Neuronal stem cell (in vitro differentiated cells): ENCODE results near the gene TMUB2. TPM values are rescaled to one million over a fixed set of nuclear protein-coding genes. Genes with fewer than 3 reads are reported as not detected.
"Not testable (repeated sequence)": the region's sequence is repeated elsewhere in the genome, so short reads cannot be mapped to it uniquely, and the experiment has no call there.

Experiments used
- DNase-seq: peaks from one replicate; pipeline ENCODE4 v3.0.0-alpha.2; 2013; ENCODE audit warnings: low spot score
- H2AFZ ChIP-seq: one replicate; pipeline ENCODE4 v1.6.1; 2013; ENCODE audit warnings: mild to moderate bottlenecking, low read length, inconsistent platforms
- H2AK5ac ChIP-seq: 2 replicates; pipeline ENCODE4 v1.6.1; 2013; ENCODE audit warnings: low read depth, mild to moderate bottlenecking, inconsistent platforms, low read length, moderate library complexity, mixed read lengths
- H2BK120ac ChIP-seq: 2 replicates; pipeline ENCODE4 v1.6.1; 2013; ENCODE audit warnings: low read depth, mild to moderate bottlenecking, inconsistent platforms, low read length, moderate library complexity, mixed read lengths
- H2BK12ac ChIP-seq: one replicate; pipeline ENCODE4 v1.6.1; 2013; ENCODE audit warnings: low read length, inconsistent platforms
- H2BK15ac ChIP-seq: 2 replicates; pipeline ENCODE4 v1.6.1; 2013; ENCODE audit warnings: mild to moderate bottlenecking, low read length, inconsistent platforms, mixed read lengths
- H2BK5ac ChIP-seq: one replicate; pipeline ENCODE4 v1.6.1; 2013; ENCODE audit warnings: inconsistent platforms, mild to moderate bottlenecking, low read length, moderate library complexity
- H3K14ac ChIP-seq: one replicate; pipeline ENCODE4 v1.6.1; 2013; ENCODE audit warnings: low read length, inconsistent platforms
- H3K18ac ChIP-seq: 2 replicates; pipeline ENCODE4 v1.6.1; 2013; ENCODE audit warnings: low read length, inconsistent platforms
- H3K23ac ChIP-seq: 2 replicates; pipeline ENCODE4 v1.6.1; 2013; ENCODE audit warnings: low read depth, mild to moderate bottlenecking, mixed read lengths, low read length, inconsistent platforms; ENCODE audit not compliant: poor library complexity
- H3K27ac ChIP-seq: replicated peaks from 3 replicates; pipeline ENCODE4 v1.5.1; 2013; ENCODE audit warnings: low read length, inconsistent platforms
- H3K27me3 ChIP-seq, 3 experiments: 2 replicates each; pipeline ENCODE4 v1.6.1; 2013; ENCODE audit warnings: low read length in 3 of 3, mild to moderate bottlenecking in 2 of 3, inconsistent platforms in 1 of 3, low read depth in 1 of 3, mixed read lengths in 1 of 3, moderate library complexity in 1 of 3; ENCODE audit not compliant: control insufficient read depth in 3 of 3, insufficient read depth in 3 of 3
- H3K36me3 ChIP-seq, 2 donors: replicated peaks in 1 of 2; 2 replicates each; pipeline ENCODE4 v1.6.1; 2013; ENCODE audit warnings: low read length in 2 of 2; ENCODE audit not compliant: control insufficient read depth in 2 of 2, insufficient read depth in 2 of 2
- H3K4ac ChIP-seq: 2 replicates; pipeline ENCODE4 v1.6.1; 2013; ENCODE audit warnings: inconsistent platforms, mild to moderate bottlenecking, low read length, moderate library complexity
- H3K4me1 ChIP-seq, 2 donors: 1 replicate in 1 of 2; 2 replicates in 1 of 2; pipeline ENCODE4 v1.6.1; 2013; ENCODE audit warnings: low read length in 2 of 2, low read depth in 1 of 2; ENCODE audit not compliant: control insufficient read depth in 2 of 2, insufficient read depth in 1 of 2
- H3K4me2 ChIP-seq: one replicate; pipeline ENCODE4 v1.6.1; 2013; ENCODE audit warnings: mild to moderate bottlenecking, low read length, inconsistent platforms; ENCODE audit not compliant: insufficient read depth, poor library complexity, severe bottlenecking
- H3K4me3 ChIP-seq, 2 donors: 2 replicates each; pipeline ENCODE4 v1.5.1; 2013; ENCODE audit warnings: low read length in 2 of 2, mild to moderate bottlenecking in 2 of 2, inconsistent platforms in 1 of 2, moderate library complexity in 1 of 2
- H3K79me1 ChIP-seq: one replicate; pipeline ENCODE4 v1.6.1; 2013; ENCODE audit warnings: low read depth, mild to moderate bottlenecking, inconsistent platforms, low read length, moderate library complexity
- H3K9ac ChIP-seq: one replicate; pipeline ENCODE4 v1.6.1; 2013; ENCODE audit warnings: mild to moderate bottlenecking, low read depth, low read length, inconsistent platforms; ENCODE audit not compliant: poor library complexity
- H3K9me3 ChIP-seq, 2 donors: replicated peaks in 1 of 2; 2 replicates each; pipeline versions ENCODE3 to v1.6.1; 2013; ENCODE audit warnings: low read length in 2 of 2, mild to moderate bottlenecking in 2 of 2, inconsistent platforms in 1 of 2, low read depth in 1 of 2, mixed read lengths in 1 of 2, moderate library complexity in 1 of 2; ENCODE audit not compliant: control insufficient read depth in 2 of 2, insufficient read depth in 1 of 2
- H4K8ac ChIP-seq: one replicate; pipeline ENCODE4 v1.6.1; 2013; ENCODE audit warnings: low read depth, mild to moderate bottlenecking, inconsistent platforms, low read length, moderate library complexity
- H4K91ac ChIP-seq: one replicate; pipeline ENCODE4 v1.6.1; 2013; ENCODE audit warnings: low read length, low read depth, mild to moderate bottlenecking, inconsistent platforms; ENCODE audit not compliant: poor library complexity
- WGBS, 2 donors: extraction: QIAGEN DNeasy Blood & Tissue Kit; methylation state at CpG; one replicate each; pipeline ENCODE4 v1.1.7; 2013; ENCODE audit warnings: missing lambda C conversion rate in 2 of 2, mixed read lengths in 1 of 2; ENCODE audit not compliant: insufficient read length in 2 of 2, insufficient replicate concordance in 1 of 2; ENCODE audit errors: extremely low coverage in 2 of 2; 5-methylcytosine and 5-hydroxymethylcytosine counted together
- polyA plus RNA-seq, 2 experiments: library from polyadenylated mRNA; stranded (reverse); fragments of 200-250 nt; gene quantifications; one replicate each; pipeline ENCODE4 v1.2.3, GENCODE V29; 2013

Gene TMUB2
- polyA plus RNA-seq (2013, experiment 1 of 2): 22.0 TPM
- polyA plus RNA-seq (2013, experiment 2 of 2): 22.0 TPM

DNA sequence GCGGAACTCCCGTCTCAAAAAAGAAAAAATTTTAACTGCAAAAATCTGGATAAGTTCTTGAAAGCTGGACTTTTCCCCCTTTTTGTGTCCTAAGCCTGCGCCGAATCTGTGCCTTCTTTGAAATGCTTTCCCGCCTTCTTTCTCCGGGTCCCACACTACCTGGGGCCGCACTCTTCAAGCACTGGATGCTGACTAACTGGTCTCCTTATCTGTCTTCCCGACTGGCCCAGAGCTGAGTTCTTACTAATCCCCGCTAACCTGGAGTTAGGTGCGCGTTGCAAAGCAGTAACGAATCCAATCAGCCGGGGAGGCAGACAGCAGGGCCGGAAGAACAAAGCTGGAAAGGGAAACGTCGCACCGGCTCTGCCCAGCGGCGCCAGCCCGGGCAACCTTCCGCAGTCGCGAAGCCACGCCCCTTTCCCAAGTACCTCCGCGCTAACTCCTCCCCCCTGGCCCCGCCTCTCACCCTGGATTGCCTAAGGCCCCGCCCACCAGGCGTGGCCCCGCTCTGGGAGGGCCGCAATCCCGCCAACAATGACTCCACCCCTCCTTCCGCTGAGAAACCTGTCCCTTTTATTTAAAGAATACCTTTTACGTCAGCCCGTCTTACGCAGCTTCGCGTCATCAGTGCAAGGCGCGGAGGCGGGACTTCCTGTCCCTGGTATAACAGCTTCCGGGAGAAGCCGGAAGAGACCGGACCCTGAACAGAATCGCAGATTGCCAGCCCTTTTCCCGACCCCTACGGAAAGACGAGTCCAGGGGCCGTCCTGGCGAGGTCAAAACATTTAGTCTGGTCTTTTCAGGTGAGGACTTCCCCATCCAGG is at the start of gene TMUB2:
TMUB2 (plus strand) TSS at position 666 of the 824 bp plus-strand sequence. CDS start 737 bp downstream, outside the sequence.
- no CpG with 5 or more reads among the region's 50 CpGs for WGBS, 2 donors
- H3K23ac ChIP-seq: peak within 1 kb of the TSS; percentile 89
- no peak within 1 kb of the TSS for H2BK120ac ChIP-seq
- H2BK15ac ChIP-seq: no peak within 1 kb of the TSS
- H3K4me1 ChIP-seq: peaks cover 0 to 7% of the 10 kb centered on the region in 2 donors
- H3K4me3 ChIP-seq: peak within 1 kb of the TSS; percentile 96 to 99
- peaks cover 24 to 60% of the 10 kb centered on the region in 2 donors for H3K36me3 ChIP-seq
- peaks cover 16% of the 10 kb centered on the region for H3K79me1 ChIP-seq
- no peak within 1 kb of the TSS for H4K91ac ChIP-seq
- peaks cover 3 to 6% of the 10 kb centered on the region in 2 donors for H3K9me3 ChIP-seq
- peak within 1 kb of the TSS; percentile 95 for H3K4me2 ChIP-seq
- no peak within 1 kb of the TSS for H3K4ac ChIP-seq
- peak within 1 kb of the TSS; percentile 99 for H3K18ac ChIP-seq
- peak within 1 kb of the TSS; percentile 33 for H2BK5ac ChIP-seq
- peak within 1 kb of the TSS; percentile 96 for H3K9ac ChIP-seq
- H2AFZ ChIP-seq: peak within 1 kb of the TSS; percentile 94
- H4K8ac ChIP-seq: peak within 1 kb of the TSS; percentile 31
- no peaks in the 10 kb centered on the region for H3K27me3 ChIP-seq
- peak within 1 kb of the TSS; percentile 50 for H2AK5ac ChIP-seq
- peak within 1 kb of the TSS; percentile 87 for H3K27ac ChIP-seq
- DNase-seq: peak; percentile 99
- peak within 1 kb of the TSS; percentile 95 for H3K14ac ChIP-seq
- no peak within 1 kb of the TSS for H2BK12ac ChIP-seq

DNA sequence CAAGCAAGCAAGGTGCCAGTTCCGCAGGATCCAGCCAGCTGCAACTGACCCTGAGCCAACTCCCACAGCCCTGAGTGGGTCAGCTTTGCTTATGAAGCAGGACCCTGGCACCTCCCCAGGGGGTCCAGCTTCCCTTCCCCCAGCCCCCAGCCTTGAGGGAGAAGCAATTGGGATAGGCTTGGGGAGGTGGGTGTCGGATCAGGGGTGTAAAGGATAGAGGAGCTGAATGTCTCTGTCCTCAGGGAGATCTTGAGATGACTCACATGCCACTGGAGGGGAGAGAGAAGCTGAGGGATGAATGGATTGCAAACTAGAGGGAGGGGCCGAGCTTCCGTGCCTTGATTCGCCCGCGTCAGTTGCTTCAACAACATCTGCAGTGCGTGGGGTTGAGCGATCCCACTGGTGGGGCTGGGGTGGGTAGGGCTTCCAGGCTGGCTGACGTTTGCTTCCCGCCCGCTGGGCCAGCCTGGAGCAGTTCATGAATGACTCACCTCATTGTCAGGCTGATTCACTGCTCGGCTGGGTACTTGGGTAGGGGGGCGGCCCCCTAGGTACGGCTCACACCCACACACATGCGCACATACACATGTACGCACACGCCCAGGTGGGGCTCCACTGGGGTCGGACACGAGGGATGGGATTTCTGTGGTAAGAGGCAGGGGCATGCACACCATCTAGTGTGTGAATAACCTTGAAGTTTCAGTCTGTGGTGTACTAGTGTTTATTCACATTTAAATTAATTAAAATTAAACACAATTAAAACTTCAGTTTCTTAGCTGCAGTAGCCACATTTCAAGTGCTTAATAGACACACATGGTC is 48.7 kb upstream of the TMUB2 start:
- H3K9ac ChIP-seq: no peak overlapping the region
- DNase-seq: peak; percentile 51
- peak overlapping the region; percentile 29 for H3K4me2 ChIP-seq
- H3K18ac ChIP-seq: peak overlapping the region; percentile 76
- H2BK15ac ChIP-seq: no peak overlapping the region
- no peaks in the 10 kb centered on the region for H3K36me3 ChIP-seq
- H3K14ac ChIP-seq: no peak overlapping the region
- H4K91ac ChIP-seq: no peak overlapping the region
- WGBS, 2 donors: no CpG with 5 or more reads among the region's 20 CpGs
- H3K4me1 ChIP-seq: peaks cover 13 to 18% of the 10 kb centered on the region in 2 donors
- H3K27me3 ChIP-seq: no peaks in the 10 kb centered on the region
- peak overlapping the region; percentile 5 to 35 for H3K4me3 ChIP-seq
- peak overlapping the region; percentile 4 for H4K8ac ChIP-seq
- H3K27ac ChIP-seq: peak overlapping the region; percentile 1
- peaks cover 5% of the 10 kb centered on the region for H3K79me1 ChIP-seq
- no peak overlapping the region for H2BK5ac ChIP-seq
- H2BK120ac ChIP-seq: no peak overlapping the region
- no peak overlapping the region for H3K23ac ChIP-seq
- no peaks in the 10 kb centered on the region for H3K9me3 ChIP-seq
- H2AFZ ChIP-seq: peak overlapping the region; percentile 90
- H2AK5ac ChIP-seq: no peak overlapping the region
- H2BK12ac ChIP-seq: peak overlapping the region; percentile 48
- no peak overlapping the region for H3K4ac ChIP-seq

DNA sequence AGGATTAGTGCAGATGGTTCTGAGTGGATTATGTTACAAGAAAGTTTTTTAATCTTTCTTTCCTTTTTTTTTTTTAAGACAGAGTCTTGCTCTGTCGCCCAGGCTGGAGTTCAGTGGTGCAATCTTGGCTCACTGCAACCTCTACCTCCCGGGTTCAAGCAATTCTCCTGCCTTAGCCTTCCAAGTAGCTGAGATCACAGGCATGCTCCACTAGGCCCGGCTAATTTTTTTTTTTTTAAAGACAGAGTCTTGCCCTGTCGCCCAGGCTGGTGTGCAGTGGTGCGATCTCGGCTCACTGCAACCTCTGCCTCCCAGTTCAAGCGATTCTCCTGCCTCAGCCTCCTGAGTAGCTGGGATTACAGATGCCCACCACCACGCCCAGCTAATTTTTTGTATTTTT is 42.9 kb upstream of the TMUB2 start:
- H3K14ac ChIP-seq, H2BK15ac ChIP-seq, H2AK5ac ChIP-seq, H2AFZ ChIP-seq, H4K91ac ChIP-seq, H3K79me1 ChIP-seq, H3K4ac ChIP-seq, DNase-seq, H4K8ac ChIP-seq, H3K23ac ChIP-seq, H3K27ac ChIP-seq, H2BK12ac ChIP-seq, H3K9ac ChIP-seq, H3K18ac ChIP-seq, H3K4me2 ChIP-seq, H3K27me3 ChIP-seq, H3K4me3 ChIP-seq, H3K9me3 ChIP-seq, H2BK120ac ChIP-seq, H3K4me1 ChIP-seq, H2BK5ac ChIP-seq: not testable (repeated sequence)
- peaks cover 22 to 41% of the 10 kb centered on the region in 2 donors for H3K36me3 ChIP-seq
- no CpG with 5 or more reads among the region's 8 CpGs for WGBS, 2 donors
